K562 (cell line): Measurements from ENCODE around the gene PSG1. TPM values are rescaled to one million over a fixed set of nuclear protein-coding genes. Genes with fewer than 3 reads are reported as not detected.

ENCODE experiments used
- ATAC-seq: fragments of 200-7000 bp; cut with Tn5 transposase; 3 replicates; pipeline ENCODE4 v1.9.1; 2020; ENCODE audit warnings: moderate library complexity
- BruUV-seq: library from RNA; stranded (reverse); fragments of 400-500 nt; replicated peaks from 2 replicates; lab custom pipeline; 2021; lab: Mats Ljungman, UMichigan
- CTCF ChIA-PET: fragments of 300-600 bp; formaldehyde crosslinking; extraction: SDS; loops from one replicate; lab custom pipeline; 2021; ENCODE audit warnings: low intra/inter-chr PET ratio; lab: Yijun Ruan, JAX
- POLR2A ChIA-PET: fragments of 300-600, 350-650 bp; sonication (Branson Sonifier 250); formaldehyde crosslinking; extraction: SDS; loops from one replicate; lab custom pipeline; 2021; ENCODE audit warnings: antibody characterized with exemption, inconsistent platforms; lab: Yijun Ruan, JAX
- DNase-seq, 4 experiments: peaks; one replicate each; pipeline versions ENCODE4 v3.0.0 to v3.0.0-alpha.2; 2011 to 2018; ENCODE audit warnings: low spot score in 3 of 4, mixed read lengths in 3 of 4; ENCODE audit errors: extremely low read depth in 1 of 4
- FAIRE-seq: peaks from 2 replicates; lab custom pipeline; 2011; peaks lifted over from hg19 to GRCh38; lab: Jason Lieb, UNC
- H2AFZ ChIP-seq: 2 replicates; pipeline ENCODE4 v1.6.0; 2011; ENCODE audit warnings: low read depth, low read length, control low read depth, inconsistent platforms
- H3K27ac ChIP-seq: fragments of 200-600 bp; 3 replicates; pipeline ENCODE4 v1.8.0; 2011; ENCODE audit warnings: low read depth, mild to moderate bottlenecking, control low read depth, inconsistent platforms, low read length, moderate library complexity, mixed read lengths; ENCODE audit errors: extremely low read depth
- H3K27me3 ChIP-seq, 2 experiments: fragments of 300-600 bp in 1 of 2; 2 replicates in 1 of 2; 3 replicates in 1 of 2; pipeline versions ENCODE4 v1.6.0 to v1.8.0; 2011; ENCODE audit warnings: inconsistent platforms in 2 of 2, low read length in 2 of 2, mild to moderate bottlenecking in 1 of 2, mixed read lengths in 1 of 2, moderate library complexity in 1 of 2; ENCODE audit not compliant: control insufficient read depth in 2 of 2, insufficient read depth in 2 of 2
- H3K36me3 ChIP-seq: fragments of 300-600 bp; 3 replicates; pipeline ENCODE4 v1.8.0; 2011; ENCODE audit warnings: mild to moderate bottlenecking, low read length, inconsistent platforms; ENCODE audit not compliant: control insufficient read depth, insufficient read depth
- H3K4me1 ChIP-seq, 2 experiments: fragments of 200-600 bp in 1 of 2; replicated peaks in 1 of 2; 2 replicates in 1 of 2; 3 replicates in 1 of 2; pipeline versions ENCODE4 v1.5.1 to v1.8.0; 2011; ENCODE audit warnings: inconsistent platforms in 2 of 2, low read length in 2 of 2, mild to moderate bottlenecking in 1 of 2, mixed read lengths in 1 of 2, moderate library complexity in 1 of 2; ENCODE audit not compliant: control insufficient read depth in 2 of 2, insufficient read depth in 2 of 2
- H3K4me2 ChIP-seq: 2 replicates; pipeline ENCODE4 v1.6.1; 2011; ENCODE audit warnings: low read length, control low read depth, inconsistent platforms, mixed read lengths; ENCODE audit not compliant: insufficient read depth
- H3K4me3 ChIP-seq: fragments of 200-600 bp; sonication (generic), shearing (Covaris generic); 2 replicates; pipeline ENCODE4 v1.5.1; 2016; ENCODE audit warnings: control low read depth, inconsistent platforms
- H3K79me2 ChIP-seq: fragments of 200-600 bp; 3 replicates; pipeline ENCODE4 v1.8.0; 2011; ENCODE audit warnings: low read length, inconsistent platforms; ENCODE audit not compliant: control insufficient read depth, insufficient read depth
- H3K9ac ChIP-seq, 2 experiments: 2 replicates each; pipeline versions ENCODE4 v1.6.0 to v1.6.1; 2011; ENCODE audit warnings: low read depth in 2 of 2, low read length in 2 of 2, control low read depth in 1 of 2, inconsistent platforms in 1 of 2, mild to moderate bottlenecking in 1 of 2, mixed read lengths in 1 of 2; ENCODE audit not compliant: insufficient read depth in 1 of 2
- H3K9me1 ChIP-seq: one replicate; pipeline ENCODE4 v1.6.0; 2011; ENCODE audit warnings: inconsistent platforms, mild to moderate bottlenecking, low read length, moderate library complexity; ENCODE audit not compliant: control insufficient read depth, insufficient read depth
- H3K9me3 ChIP-seq: replicated peaks from 2 replicates; pipeline ENCODE4 v1.5.1; 2011; ENCODE audit warnings: low read depth, low read length, inconsistent platforms; ENCODE audit not compliant: control insufficient read depth, insufficient read depth
- H4K20me1 ChIP-seq: replicated peaks from 2 replicates; pipeline ENCODE4 v1.6.1; 2011; ENCODE audit warnings: low read length, inconsistent platforms, mixed read lengths; ENCODE audit not compliant: control insufficient read depth, insufficient read depth
- FOXA1 ChIP-seq: fragments of 450-650 bp; IDR thresholded peaks from 2 replicates; pipeline ENCODE4 v1.6.1; 2016; ENCODE audit warnings: mild to moderate bottlenecking, borderline replicate concordance
- POLR2G ChIP-seq: fragments of 200-400 bp; formaldehyde crosslinking; IDR thresholded peaks from 2 replicates; pipeline ENCODE4 v1.6.1; 2017; ENCODE audit warnings: low read depth, mild to moderate bottlenecking, antibody characterized with exemption, low read length, moderate library complexity
- ZNF146 ChIP-seq: IDR thresholded peaks from one replicate; pipeline ENCODE4 v1.6.1; 2018; ENCODE audit warnings: missing compliant biosample characterization; ENCODE audit not compliant: unreplicated experiment
- ZNF41 ChIP-seq: fragments of 250-450 bp; sonication (Bioruptor Pico); conservative IDR thresholded peaks from 2 replicates; pipeline ENCODE4 v1.4.0; 2020; ENCODE audit warnings: mild to moderate bottlenecking
- ZNF830 ChIP-seq: fragments of 250-450 bp; sonication (Bioruptor Pico); IDR thresholded peaks from 2 replicates; pipeline ENCODE4 v1.5.0; 2021; ENCODE audit warnings: mild to moderate bottlenecking
- in situ Hi-C: fragments of 300-500 bp; cut with MboI; formaldehyde crosslinking; loops from 4 replicates; pipeline ENCODE4 v1.15.0; 2018; ENCODE audit warnings: inconsistent platforms, mixed read lengths
- intact Hi-C: fragments of 100-400 bp; cut with micrococcal nuclease; formaldehyde crosslinking; loops from 2 replicates; pipeline ENCODE4 v1.14.2; 2022
- polyA plus RNA-seq, 8 experiments: library from polyadenylated mRNA; depleted of rRNA in 4 of 8; stranded (reverse) in 5 of 8; unstranded in 3 of 8; fragments of >200 nt; fragmentation: Nextera tagmentation in 2 of 8; fragmentation: Illumina TruSeq in 1 of 8; extraction: Ambion mirVana in 2 of 8; extraction: Trizol in 1 of 8; gene quantifications; 2 replicates each; pipeline versions ENCODE4 v1.2.1 to v1.2.3, GENCODE V29; 2011 to 2014; ENCODE audit warnings: inconsistent platforms in 1 of 8, missing spikeins in 1 of 8
- total RNA-seq, 7 experiments: library from RNA; depleted of rRNA in 6 of 7; stranded (reverse); fragments of >200 nt in 6 of 7; fragmentation: Illumina TruSeq in 2 of 7; extraction: Trizol in 2 of 7; gene quantifications; 2 replicates each; pipeline versions ENCODE4 v1.2.1 to v1.2.3, GENCODE V29; 2011 to 2021; ENCODE audit warnings: low replicate concordance in 1 of 7
- TF ChIP-seq, protein P1 (sequence below): sonication (generic); formaldehyde crosslinking; IDR thresholded peaks from 2 replicates; pipeline ENCODE4 v1.8.1; 2022; ENCODE audit warnings: missing genetic modification reagents

Gene PSG1
- total and polyA plus RNA-seq, 9 of the 15 experiments (the other 6 are each of a cell fraction or from before 2014, with no cell fraction given): not detected

DNA sequence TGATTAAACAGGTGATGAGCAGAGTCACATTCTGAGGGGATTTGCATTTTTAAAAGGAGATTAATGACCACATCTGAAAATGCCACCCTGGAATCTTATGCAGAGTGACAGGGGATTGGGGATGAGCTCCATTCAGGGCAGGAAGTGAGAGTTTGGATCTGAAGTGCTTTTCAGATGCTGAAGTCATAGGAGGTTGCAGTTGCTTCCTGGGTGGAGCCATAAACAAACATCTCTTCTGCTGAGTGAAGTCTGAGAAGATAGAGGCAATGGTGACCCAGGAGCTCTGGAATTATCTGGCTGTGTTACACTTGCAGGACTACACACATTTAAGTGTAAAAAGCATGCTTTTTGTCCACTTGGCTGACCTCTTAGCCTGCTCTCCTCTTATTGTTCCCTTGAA lies 62.6 kb downstream of the PSG1 start:
- ChIA-PET POLR2A (interaction anchor here (0.6 kb wide), 1 partner anchor 799 kb away, joined by 3 read pairs; no protein-coding TSS in a partner anchor), CTCF (no interaction called here)
- H3K4me2 ChIP-seq: no peak overlapping the region
- intact Hi-C loops: no loop called here
- no peaks in the 10 kb centered on the region for H3K4me1 ChIP-seq
- DNase-seq (no peak), ATAC-seq (no peak), FAIRE-seq (no peak)
- in situ Hi-C loops: no loop called here
- TF ChIP-seq, protein P1, sequence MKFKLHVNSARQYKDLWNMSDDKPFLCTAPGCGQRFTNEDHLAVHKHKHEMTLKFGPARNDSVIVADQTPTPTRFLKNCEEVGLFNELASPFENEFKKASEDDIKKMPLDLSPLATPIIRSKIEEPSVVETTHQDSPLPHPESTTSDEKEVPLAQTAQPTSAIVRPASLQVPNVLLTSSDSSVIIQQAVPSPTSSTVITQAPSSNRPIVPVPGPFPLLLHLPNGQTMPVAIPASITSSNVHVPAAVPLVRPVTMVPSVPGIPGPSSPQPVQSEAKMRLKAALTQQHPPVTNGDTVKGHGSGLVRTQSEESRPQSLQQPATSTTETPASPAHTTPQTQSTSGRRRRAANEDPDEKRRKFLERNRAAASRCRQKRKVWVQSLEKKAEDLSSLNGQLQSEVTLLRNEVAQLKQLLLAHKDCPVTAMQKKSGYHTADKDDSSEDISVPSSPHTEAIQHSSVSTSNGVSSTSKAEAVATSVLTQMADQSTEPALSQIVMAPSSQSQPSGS (CRISPR knock-in tag): no peak
- TF ChIP-seq FOXA1 (no peak), ZNF41 (CRISPR knock-in tag) (no peak), POLR2G (no peak), ZNF146 (no peak), ZNF830 (CRISPR knock-in tag) (no peak)
- H4K20me1 ChIP-seq: no peaks in the 10 kb centered on the region
- no peaks in the 10 kb centered on the region for H3K9me1 ChIP-seq
- H3K27ac ChIP-seq: no peak overlapping the region
- no TSS peak for BruUV-seq
- no peak overlapping the region for H2AFZ ChIP-seq
- no peaks in the 10 kb centered on the region for H3K79me2 ChIP-seq
- no peak overlapping the region for H3K4me3 ChIP-seq
- H3K27me3 ChIP-seq: no peaks in the 10 kb centered on the region
- no peak overlapping the region for H3K9ac ChIP-seq
- no peaks in the 10 kb centered on the region for H3K9me3 ChIP-seq
- no peaks in the 10 kb centered on the region for H3K36me3 ChIP-seq

Other genes starting within 250 kb of the PSG1 start
- not detected in 2 replicates for gene PSG3, start 139.2 kb downstream of the PSG1 start, total RNA-seq (2014; rRNA removed)
- gene PSG3, start 139.2 kb downstream of the PSG1 start, total RNA-seq (2014; rRNA removed; fragmentation: Illumina TruSeq; extraction: Trizol): not detected in 2 replicates
- gene PSG3, start 139.2 kb downstream of the PSG1 start, total RNA-seq (2015; rRNA removed; fragmentation: Illumina TruSeq; extraction: Trizol): not detected in 2 replicates
- not detected in 2 replicates for gene PSG3, start 139.2 kb downstream of the PSG1 start, total RNA-seq (2021)
- not detected in 2 replicates for gene PSG3, start 139.2 kb downstream of the PSG1 start, polyA plus RNA-seq (2011; rRNA removed)
- not detected in 2 replicates for gene PSG3, start 139.2 kb downstream of the PSG1 start, polyA plus RNA-seq (2014; fragmentation: Illumina TruSeq; extraction: Trizol)
- not detected for gene PSG3, start 139.2 kb downstream of the PSG1 start, polyA plus RNA-seq (2014; fragmentation: Nextera tagmentation; extraction: Ambion mirVana)
- not detected in 2 replicates for gene PSG3, start 139.2 kb downstream of the PSG1 start, polyA plus RNA-seq (2014; rRNA removed)
- not detected in 2 replicates for gene PSG8, start 114.0 kb downstream of the PSG1 start, total RNA-seq (2014; rRNA removed)
- gene PSG8, start 114.0 kb downstream of the PSG1 start, total RNA-seq (2014; rRNA removed; fragmentation: Illumina TruSeq; extraction: Trizol): not detected in 2 replicates
- gene PSG8, start 114.0 kb downstream of the PSG1 start, total RNA-seq (2015; rRNA removed; fragmentation: Illumina TruSeq; extraction: Trizol): not detected in 2 replicates
- not detected in 2 replicates for gene PSG8, start 114.0 kb downstream of the PSG1 start, total RNA-seq (2021)
- gene PSG8, start 114.0 kb downstream of the PSG1 start, polyA plus RNA-seq (2011; rRNA removed): not detected in 2 replicates
- gene PSG8, start 114.0 kb downstream of the PSG1 start, polyA plus RNA-seq (2014; fragmentation: Illumina TruSeq; extraction: Trizol): not detected in 2 replicates
- not detected for gene PSG8, start 114.0 kb downstream of the PSG1 start, polyA plus RNA-seq (2014; fragmentation: Nextera tagmentation; extraction: Ambion mirVana)
- not detected in 2 replicates for gene PSG8, start 114.0 kb downstream of the PSG1 start, polyA plus RNA-seq (2014; rRNA removed)
- gene PSG6, start 38.2 kb upstream of the PSG1 start, total RNA-seq (2014; rRNA removed): not detected in 2 replicates
- gene PSG6, start 38.2 kb upstream of the PSG1 start, total RNA-seq (2014; rRNA removed; fragmentation: Illumina TruSeq; extraction: Trizol): not detected in 2 replicates
- gene PSG6, start 38.2 kb upstream of the PSG1 start, total RNA-seq (2015; rRNA removed; fragmentation: Illumina TruSeq; extraction: Trizol): not detected in 2 replicates
- gene PSG6, start 38.2 kb upstream of the PSG1 start, total RNA-seq (2021): not detected in 2 replicates
- not detected in 2 replicates for gene PSG6, start 38.2 kb upstream of the PSG1 start, polyA plus RNA-seq (2011; rRNA removed)
- gene PSG6, start 38.2 kb upstream of the PSG1 start, polyA plus RNA-seq (2014; fragmentation: Illumina TruSeq; extraction: Trizol): not detected in 2 replicates
- gene PSG6, start 38.2 kb upstream of the PSG1 start, polyA plus RNA-seq (2014; fragmentation: Nextera tagmentation; extraction: Ambion mirVana): not detected
- gene PSG6, start 38.2 kb upstream of the PSG1 start, polyA plus RNA-seq (2014; rRNA removed): not detected in 2 replicates
- not detected in 2 replicates for gene PSG7, start 57.5 kb upstream of the PSG1 start, total RNA-seq (2014; rRNA removed)
- gene PSG7, start 57.5 kb upstream of the PSG1 start, total RNA-seq (2014; rRNA removed; fragmentation: Illumina TruSeq; extraction: Trizol): not detected in 2 replicates
- gene PSG7, start 57.5 kb upstream of the PSG1 start, total RNA-seq (2015; rRNA removed; fragmentation: Illumina TruSeq; extraction: Trizol): not detected in 2 replicates
- not detected in 2 replicates for gene PSG7, start 57.5 kb upstream of the PSG1 start, total RNA-seq (2021)
- not detected in 2 replicates for gene PSG7, start 57.5 kb upstream of the PSG1 start, polyA plus RNA-seq (2011; rRNA removed)
- not detected in 2 replicates for gene PSG7, start 57.5 kb upstream of the PSG1 start, polyA plus RNA-seq (2014; fragmentation: Illumina TruSeq; extraction: Trizol)
- not detected for gene PSG7, start 57.5 kb upstream of the PSG1 start, polyA plus RNA-seq (2014; fragmentation: Nextera tagmentation; extraction: Ambion mirVana)
- gene PSG7, start 57.5 kb upstream of the PSG1 start, polyA plus RNA-seq (2014; rRNA removed): not detected in 2 replicates
- gene PSG11, start 146.8 kb upstream of the PSG1 start, total RNA-seq (2014; rRNA removed): not detected in 2 replicates
- not detected in 2 replicates for gene PSG11, start 146.8 kb upstream of the PSG1 start, total RNA-seq (2014; rRNA removed; fragmentation: Illumina TruSeq; extraction: Trizol)
- gene PSG11, start 146.8 kb upstream of the PSG1 start, total RNA-seq (2015; rRNA removed; fragmentation: Illumina TruSeq; extraction: Trizol): not detected in 2 replicates
- gene PSG11, start 146.8 kb upstream of the PSG1 start, total RNA-seq (2021): not detected in 2 replicates
- not detected in 2 replicates for gene PSG11, start 146.8 kb upstream of the PSG1 start, polyA plus RNA-seq (2011; rRNA removed)
- not detected in 2 replicates for gene PSG11, start 146.8 kb upstream of the PSG1 start, polyA plus RNA-seq (2014; fragmentation: Illumina TruSeq; extraction: Trizol)
- not detected for gene PSG11, start 146.8 kb upstream of the PSG1 start, polyA plus RNA-seq (2014; fragmentation: Nextera tagmentation; extraction: Ambion mirVana)
- gene PSG11, start 146.8 kb upstream of the PSG1 start, polyA plus RNA-seq (2014; rRNA removed): not detected in 2 replicates
- gene PSG2, start 203.0 kb upstream of the PSG1 start, total RNA-seq (2014; rRNA removed): not detected in 2 replicates
- gene PSG2, start 203.0 kb upstream of the PSG1 start, total RNA-seq (2014; rRNA removed; fragmentation: Illumina TruSeq; extraction: Trizol): not detected in 2 replicates
- not detected in 2 replicates for gene PSG2, start 203.0 kb upstream of the PSG1 start, total RNA-seq (2015; rRNA removed; fragmentation: Illumina TruSeq; extraction: Trizol)
- gene PSG2, start 203.0 kb upstream of the PSG1 start, total RNA-seq (2021): not detected in 2 replicates
- not detected in 2 replicates for gene PSG2, start 203.0 kb upstream of the PSG1 start, polyA plus RNA-seq (2011; rRNA removed)
- not detected in 2 replicates for gene PSG2, start 203.0 kb upstream of the PSG1 start, polyA plus RNA-seq (2014; fragmentation: Illumina TruSeq; extraction: Trizol)
- not detected for gene PSG2, start 203.0 kb upstream of the PSG1 start, polyA plus RNA-seq (2014; fragmentation: Nextera tagmentation; extraction: Ambion mirVana)
- not detected in 2 replicates for gene PSG2, start 203.0 kb upstream of the PSG1 start, polyA plus RNA-seq (2014; rRNA removed)